ENCODE measurements around the gene EDARADD. TPM values are rescaled to one million over a fixed set of nuclear protein-coding genes. Genes with fewer than 3 reads are reported as not detected.

The EDARADD gene
- total RNA-seq, 1 experiment from 2014 or later: 0.30 TPM

DNA sequence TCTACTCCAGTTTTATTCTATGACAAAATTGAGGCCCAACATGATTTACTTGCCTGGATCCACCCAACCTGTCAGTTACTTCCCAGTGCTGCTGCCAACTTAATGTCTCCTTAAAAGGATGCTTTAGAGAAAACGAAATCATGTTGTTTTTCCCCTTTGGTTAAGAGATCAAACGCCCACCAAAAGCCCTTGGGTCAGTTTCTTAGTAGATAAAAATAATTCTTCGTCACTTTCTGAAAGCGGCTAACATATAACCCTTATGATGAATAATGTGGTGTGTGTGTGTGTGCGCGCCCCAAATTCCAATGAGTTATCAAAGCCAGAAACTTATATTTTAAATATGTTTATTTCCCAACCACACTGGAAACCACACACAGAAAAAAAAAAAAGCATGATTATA, 77.0 kb downstream of the EDARADD start:
- Histone ChIP-seq H2AFZ (ENCODE audit: low read depth, low read length, poor library complexity, severe bottlenecking) (no peak overlapping the region), H3K4me2 (ENCODE audit: low read length) (no peak overlapping the region), H4K20me1 (ENCODE audit: insufficient read depth) (no peaks in the 10 kb centered on the region), H3K27me3 (ENCODE audit: insufficient read depth, low read length) (peaks cover 13% of the 10 kb centered on the region; the same call in 1 of the 2 replicates), H3K9me3 (ENCODE audit: control insufficient read depth in 1 of 2, insufficient read depth in 1 of 2, low read depth in 1 of 2, low read length in 2 of 2) (no peaks in the 10 kb centered on the region), H3K4me1 (ENCODE audit: control insufficient read depth in 1 of 2, insufficient read depth in 2 of 2, low read length in 2 of 2) (peaks cover 14 to 16% of the 10 kb centered on the region in 2 experiments), H3K4me3 (replicated peaks in 1 of 2; ENCODE audit: low read depth in 1 of 2, low read length in 2 of 2) (no peak overlapping the region), H3K36me3 (ENCODE audit: control insufficient read depth in 1 of 2, insufficient read depth in 2 of 2, low read length in 2 of 2) (no peaks in the 10 kb centered on the region), H3K9ac (ENCODE audit: low read length) (no peak overlapping the region), H3K9me2 (ENCODE audit: insufficient read depth) (no peaks in the 10 kb centered on the region), H3K27ac (ENCODE audit: low read depth, low read length) (no peak overlapping the region), H3K79me2 (ENCODE audit: insufficient read depth, low read length) (no peaks in the 10 kb centered on the region)
- DNase-seq (ENCODE audit: low read depth, low spot score) (no peak), ATAC-seq (no peak)
- TF ChIP-seq, protein P1, sequence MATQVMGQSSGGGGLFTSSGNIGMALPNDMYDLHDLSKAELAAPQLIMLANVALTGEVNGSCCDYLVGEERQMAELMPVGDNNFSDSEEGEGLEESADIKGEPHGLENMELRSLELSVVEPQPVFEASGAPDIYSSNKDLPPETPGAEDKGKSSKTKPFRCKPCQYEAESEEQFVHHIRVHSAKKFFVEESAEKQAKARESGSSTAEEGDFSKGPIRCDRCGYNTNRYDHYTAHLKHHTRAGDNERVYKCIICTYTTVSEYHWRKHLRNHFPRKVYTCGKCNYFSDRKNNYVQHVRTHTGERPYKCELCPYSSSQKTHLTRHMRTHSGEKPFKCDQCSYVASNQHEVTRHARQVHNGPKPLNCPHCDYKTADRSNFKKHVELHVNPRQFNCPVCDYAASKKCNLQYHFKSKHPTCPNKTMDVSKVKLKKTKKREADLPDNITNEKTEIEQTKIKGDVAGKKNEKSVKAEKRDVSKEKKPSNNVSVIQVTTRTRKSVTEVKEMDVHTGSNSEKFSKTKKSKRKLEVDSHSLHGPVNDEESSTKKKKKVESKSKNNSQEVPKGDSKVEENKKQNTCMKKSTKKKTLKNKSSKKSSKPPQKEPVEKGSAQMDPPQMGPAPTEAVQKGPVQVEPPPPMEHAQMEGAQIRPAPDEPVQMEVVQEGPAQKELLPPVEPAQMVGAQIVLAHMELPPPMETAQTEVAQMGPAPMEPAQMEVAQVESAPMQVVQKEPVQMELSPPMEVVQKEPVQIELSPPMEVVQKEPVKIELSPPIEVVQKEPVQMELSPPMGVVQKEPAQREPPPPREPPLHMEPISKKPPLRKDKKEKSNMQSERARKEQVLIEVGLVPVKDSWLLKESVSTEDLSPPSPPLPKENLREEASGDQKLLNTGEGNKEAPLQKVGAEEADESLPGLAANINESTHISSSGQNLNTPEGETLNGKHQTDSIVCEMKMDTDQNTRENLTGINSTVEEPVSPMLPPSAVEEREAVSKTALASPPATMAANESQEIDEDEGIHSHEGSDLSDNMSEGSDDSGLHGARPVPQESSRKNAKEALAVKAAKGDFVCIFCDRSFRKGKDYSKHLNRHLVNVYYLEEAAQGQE (IDR thresholded peaks at IDR 0.05; ENCODE audit: low read depth): no peak
- TF ChIP-seq, protein P2, sequence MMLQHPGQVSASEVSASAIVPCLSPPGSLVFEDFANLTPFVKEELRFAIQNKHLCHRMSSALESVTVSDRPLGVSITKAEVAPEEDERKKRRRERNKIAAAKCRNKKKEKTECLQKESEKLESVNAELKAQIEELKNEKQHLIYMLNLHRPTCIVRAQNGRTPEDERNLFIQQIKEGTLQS (IDR thresholded peaks at IDR 0.05): no peak
- no peak for TF ChIP-seq CBX3 (IDR thresholded peaks at IDR 0.05; ENCODE audit: low read depth)
- TF ChIP-seq SIN3A (IDR thresholded peaks at IDR 0.05; ENCODE audit: low read depth): no peak
- TF ChIP-seq POLR2AphosphoS5 (IDR thresholded peaks at IDR 0.05; ENCODE audit: low read depth, low read length): no peak
- TF ChIP-seq EZH2phosphoT487 (IDR thresholded peaks at IDR 0.05; ENCODE audit: borderline replicate concordance): no peak
- no peak for TF ChIP-seq YY1 (IDR thresholded peaks at IDR 0.05; ENCODE audit: extremely low read depth, insufficient replicate concordance, low read depth, low read length)
- no peak for TF ChIP-seq FOSL1 (IDR thresholded peaks at IDR 0.05; ENCODE audit: low read depth)
- no peak for TF ChIP-seq EZH2 (IDR thresholded peaks at IDR 0.05)
- TF ChIP-seq, protein P3, sequence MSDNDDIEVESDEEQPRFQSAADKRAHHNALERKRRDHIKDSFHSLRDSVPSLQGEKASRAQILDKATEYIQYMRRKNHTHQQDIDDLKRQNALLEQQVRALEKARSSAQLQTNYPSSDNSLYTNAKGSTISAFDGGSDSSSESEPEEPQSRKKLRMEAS (IDR thresholded peaks at IDR 0.05): no peak
- TF ChIP-seq EGR1 (IDR thresholded peaks at IDR 0.05; ENCODE audit: low read depth): no peak
- no peak for TF ChIP-seq POLR2A (IDR thresholded peaks at IDR 0.05; ENCODE audit: borderline replicate concordance, extremely low read depth, insufficient read depth, insufficient read length)
- no peak for TF ChIP-seq TCF7L2 (IDR thresholded peaks at IDR 0.05; ENCODE audit: borderline replicate concordance, extremely low read depth, insufficient read depth, insufficient read length)
- TF ChIP-seq, protein P4, sequence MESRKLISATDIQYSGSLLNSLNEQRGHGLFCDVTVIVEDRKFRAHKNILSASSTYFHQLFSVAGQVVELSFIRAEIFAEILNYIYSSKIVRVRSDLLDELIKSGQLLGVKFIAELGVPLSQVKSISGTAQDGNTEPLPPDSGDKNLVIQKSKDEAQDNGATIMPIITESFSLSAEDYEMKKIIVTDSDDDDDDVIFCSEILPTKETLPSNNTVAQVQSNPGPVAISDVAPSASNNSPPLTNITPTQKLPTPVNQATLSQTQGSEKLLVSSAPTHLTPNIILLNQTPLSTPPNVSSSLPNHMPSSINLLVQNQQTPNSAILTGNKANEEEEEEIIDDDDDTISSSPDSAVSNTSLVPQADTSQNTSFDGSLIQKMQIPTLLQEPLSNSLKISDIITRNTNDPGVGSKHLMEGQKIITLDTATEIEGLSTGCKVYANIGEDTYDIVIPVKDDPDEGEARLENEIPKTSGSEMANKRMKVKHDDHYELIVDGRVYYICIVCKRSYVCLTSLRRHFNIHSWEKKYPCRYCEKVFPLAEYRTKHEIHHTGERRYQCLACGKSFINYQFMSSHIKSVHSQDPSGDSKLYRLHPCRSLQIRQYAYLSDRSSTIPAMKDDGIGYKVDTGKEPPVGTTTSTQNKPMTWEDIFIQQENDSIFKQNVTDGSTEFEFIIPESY (IDR thresholded peaks at IDR 0.05; ENCODE audit: extremely low read depth, insufficient replicate concordance, low read length): no peak
- POLR2A ChIA-PET: no interaction called here
- intact Hi-C loops (cut with micrococcal nuclease): no loop called here
- CTCF ChIA-PET: no interaction called here
- no TSS peak for BruUV-seq (replicated peaks)
- RAD21 ChIA-PET (ENCODE audit: low non-redundant PET in 1 of 2, low total read pairs in 2 of 2, uncharacterized antibody in 2 of 2, unreplicated experiment in 2 of 2): no interaction called here

Measured in HCT116 (cell line).